HG03280 (cell line): Measurements from ENCODE around the gene KCNN3.

Experiments used
- ATAC-seq: cut with Tn5 transposase; IDR thresholded peaks from one replicate; pipeline ENCODE4 v1.9.1; 2021; ENCODE audit warnings: mild to moderate bottlenecking, moderate library complexity; ENCODE audit not compliant: unreplicated experiment

The KCNN3 gene

DNA sequence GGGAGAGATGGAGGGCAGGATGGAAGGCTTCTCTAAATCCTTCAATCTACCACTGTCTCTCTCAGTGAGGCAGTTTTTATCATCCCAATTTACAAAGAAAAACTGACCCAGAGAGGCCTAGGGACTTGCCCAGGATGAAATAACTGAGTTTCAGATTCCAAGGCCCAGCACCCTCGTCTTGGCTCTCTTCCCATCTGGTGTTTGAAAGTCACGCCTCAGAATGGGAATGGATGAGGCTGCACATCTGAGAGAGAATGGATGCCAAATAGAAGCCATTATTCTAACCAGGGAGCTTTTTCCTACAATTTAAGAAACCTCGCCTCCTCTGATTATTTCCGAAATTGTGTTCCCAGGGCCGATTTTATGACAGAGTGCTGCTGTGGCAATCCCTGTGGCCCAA, 10.6 kb upstream of the KCNN3 start:
- no peak for ATAC-seq

- ATAC-seq = no peak
Measured at GRCh38 chr1:154879038-154879421, 8.9 kb upstream of the KCNN3 start.

DNA sequence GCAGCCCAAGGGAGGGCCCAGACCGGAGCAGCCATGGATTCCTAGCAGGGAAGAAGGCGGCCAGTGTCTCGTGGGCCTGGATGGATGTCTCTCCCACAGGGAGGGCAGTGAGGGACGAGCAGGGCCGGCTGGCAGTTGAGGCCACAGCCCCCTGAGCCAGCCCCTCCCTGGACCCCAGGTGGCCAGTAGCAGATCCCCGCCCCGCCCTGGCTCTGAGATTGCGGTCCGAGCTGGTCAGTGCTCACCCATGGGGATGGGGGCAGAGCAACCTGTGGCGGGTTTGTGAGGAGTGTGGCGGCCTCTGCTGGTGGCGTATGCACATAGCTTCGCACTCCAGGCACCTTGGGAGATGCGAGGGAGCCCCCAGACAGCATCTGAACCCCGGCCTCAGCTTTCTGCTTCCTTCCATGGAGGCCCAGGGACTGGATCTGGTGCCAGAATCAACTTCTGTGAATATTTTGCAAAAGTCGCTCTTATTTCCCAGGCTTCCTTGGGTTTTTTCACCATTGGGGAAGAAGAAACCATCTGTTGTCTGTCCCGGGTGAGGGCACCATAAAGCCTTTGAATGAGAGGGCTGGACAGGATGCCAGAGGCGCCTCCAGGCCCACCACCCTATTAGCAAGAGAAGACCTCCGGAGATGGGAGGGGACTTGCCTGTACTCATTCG, 8.4 kb upstream of the KCNN3 start:
- peak; percentile 65 for ATAC-seq

DNA sequence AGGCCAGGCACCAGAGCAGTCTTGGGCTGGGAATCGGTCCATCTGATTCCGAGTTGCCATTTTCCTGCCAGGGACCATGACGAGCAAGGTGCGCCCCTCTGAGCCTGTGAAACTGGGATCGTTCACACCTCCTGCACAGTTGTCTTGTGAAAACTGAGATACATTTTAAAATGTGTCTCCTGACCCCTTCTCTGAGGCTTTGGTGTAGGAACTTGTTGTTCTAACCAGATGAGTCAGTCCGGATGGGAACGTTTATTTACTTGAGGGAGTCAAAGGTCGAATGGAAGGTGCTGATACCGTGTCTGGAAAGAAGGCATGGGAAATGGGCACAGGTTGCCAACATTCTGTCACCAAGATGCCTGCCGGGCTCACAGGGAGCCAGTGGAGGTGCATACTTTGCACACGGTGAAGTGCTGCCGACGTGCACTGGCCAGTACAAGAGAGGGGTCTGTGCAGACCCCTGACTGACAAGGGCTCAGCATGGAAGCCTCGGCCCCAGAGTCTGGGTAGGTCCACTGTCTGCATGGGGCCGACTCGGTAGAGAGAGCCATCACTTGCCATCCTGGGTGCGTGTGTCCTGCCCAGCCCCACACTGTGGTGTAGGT, 7.4 kb upstream of the KCNN3 start:
- ATAC-seq = no peak

GRCh38 chr1:154876842-154877369, 6.8 kb upstream of the KCNN3 start:
- no peak for ATAC-seq

GRCh38 chr1:154874465-154874864, 4.4 kb upstream of the KCNN3 start:
- no peak for ATAC-seq

GRCh38 chr1:154873321-154873950, 3.4 kb upstream of the KCNN3 start:
- no peak for ATAC-seq

DNA sequence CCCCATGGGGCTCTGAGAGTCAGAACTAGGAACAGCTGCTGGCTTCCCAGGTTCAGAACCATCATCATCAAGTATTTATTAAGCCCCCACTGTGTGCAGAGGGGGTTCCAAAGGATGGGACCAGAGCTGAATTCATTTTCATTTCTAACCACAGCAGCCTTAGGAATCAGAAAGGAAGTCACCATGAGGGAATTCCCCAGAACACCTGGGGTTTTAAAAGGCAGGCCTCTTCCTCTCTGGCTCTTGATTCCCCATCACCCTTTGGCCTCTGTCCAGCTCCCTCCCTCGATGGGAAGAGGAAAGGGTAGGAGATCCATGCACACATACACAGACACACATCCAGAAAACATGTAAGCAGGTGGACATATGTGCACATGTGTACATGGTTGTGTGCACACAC, 1.3 kb upstream of the KCNN3 start:
- no peak for ATAC-seq

GRCh38 chr1:154870734-154871133, 653 bp upstream of the KCNN3 start:
- no peak for ATAC-seq

DNA sequence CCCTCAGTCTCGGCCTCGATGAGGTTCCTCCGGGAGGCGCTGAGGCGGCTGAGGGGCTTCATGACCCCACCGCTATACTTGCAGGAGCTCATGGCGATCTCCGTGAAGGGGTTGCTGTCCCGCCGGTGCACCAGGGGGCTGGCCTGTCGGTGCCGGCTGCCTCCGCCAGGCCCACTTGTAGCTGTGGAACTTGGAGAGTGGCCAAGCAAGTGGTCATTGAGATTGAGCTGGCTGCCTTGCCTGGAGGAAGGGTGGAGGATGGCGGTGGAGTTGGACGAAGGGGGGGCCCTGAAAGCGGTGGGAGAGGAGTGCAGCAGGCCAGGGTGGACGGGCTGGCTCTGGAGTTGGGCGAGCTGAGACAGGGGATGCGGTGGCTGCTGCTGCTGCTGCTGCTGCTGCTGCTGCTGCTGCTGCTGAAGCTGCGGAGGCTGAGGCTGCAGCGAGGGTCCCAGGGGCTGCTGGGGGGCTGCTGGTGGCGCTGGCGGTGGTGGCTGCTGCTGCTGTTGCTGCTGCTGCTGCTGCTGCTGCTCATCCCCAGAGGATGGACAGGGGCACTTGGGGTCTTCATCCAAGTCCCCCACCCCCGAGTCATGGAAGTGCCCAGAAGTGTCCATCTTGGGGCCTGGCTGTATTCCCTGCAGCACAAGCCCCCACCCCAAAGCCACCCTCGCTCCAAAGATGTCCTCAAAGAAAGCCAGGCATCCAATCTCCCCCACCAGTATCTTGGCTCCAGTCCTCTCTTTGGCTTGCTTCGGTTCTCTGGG, 548 bp downstream of the KCNN3 start:
- ATAC-seq = no peak

- no peak for ATAC-seq
Measured at GRCh38 chr1:154867841-154868605, 2.1 kb downstream of the KCNN3 start.

GRCh38 chr1:154867064-154867825, 2.8 kb downstream of the KCNN3 start:
- ATAC-seq = no peak

DNA sequence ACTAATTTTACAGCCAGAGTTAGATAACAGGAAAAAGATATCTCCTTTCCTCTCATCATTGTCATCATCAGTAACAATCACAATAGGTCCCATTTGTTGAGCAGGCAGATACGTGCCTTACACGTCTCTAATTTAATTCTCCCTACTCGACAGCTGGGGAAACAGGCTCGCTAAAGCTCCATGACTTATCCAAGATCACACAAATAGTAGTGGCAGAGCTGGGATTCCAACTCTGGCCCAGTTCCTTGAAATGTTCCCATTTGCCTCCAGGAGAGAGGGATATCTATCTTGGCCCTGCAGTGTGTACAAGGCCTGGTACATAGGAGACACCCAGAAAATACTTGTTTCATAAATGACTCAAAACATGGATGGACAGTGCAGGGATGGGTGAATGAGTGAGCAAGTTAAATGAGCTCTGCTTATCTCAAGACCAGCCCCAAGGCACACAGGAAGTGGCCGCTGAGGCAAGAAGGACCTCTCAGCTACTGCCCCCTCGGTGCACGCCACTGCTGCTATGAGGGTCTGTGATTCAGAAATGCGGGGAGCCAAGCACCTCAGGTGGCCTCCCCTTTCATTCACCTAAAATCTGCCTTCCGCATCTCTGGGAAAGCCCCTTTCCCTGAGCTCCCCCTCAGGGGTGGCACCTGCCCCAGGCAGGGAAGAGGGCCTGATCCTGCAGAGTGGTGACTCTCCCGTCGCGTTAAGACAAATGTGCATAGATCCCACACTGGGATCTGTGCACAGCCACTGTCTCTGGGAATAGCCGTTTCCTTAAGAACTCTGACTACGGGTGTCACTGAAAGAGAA, 3.6 kb downstream of the KCNN3 start:
- ATAC-seq = no peak

DNA sequence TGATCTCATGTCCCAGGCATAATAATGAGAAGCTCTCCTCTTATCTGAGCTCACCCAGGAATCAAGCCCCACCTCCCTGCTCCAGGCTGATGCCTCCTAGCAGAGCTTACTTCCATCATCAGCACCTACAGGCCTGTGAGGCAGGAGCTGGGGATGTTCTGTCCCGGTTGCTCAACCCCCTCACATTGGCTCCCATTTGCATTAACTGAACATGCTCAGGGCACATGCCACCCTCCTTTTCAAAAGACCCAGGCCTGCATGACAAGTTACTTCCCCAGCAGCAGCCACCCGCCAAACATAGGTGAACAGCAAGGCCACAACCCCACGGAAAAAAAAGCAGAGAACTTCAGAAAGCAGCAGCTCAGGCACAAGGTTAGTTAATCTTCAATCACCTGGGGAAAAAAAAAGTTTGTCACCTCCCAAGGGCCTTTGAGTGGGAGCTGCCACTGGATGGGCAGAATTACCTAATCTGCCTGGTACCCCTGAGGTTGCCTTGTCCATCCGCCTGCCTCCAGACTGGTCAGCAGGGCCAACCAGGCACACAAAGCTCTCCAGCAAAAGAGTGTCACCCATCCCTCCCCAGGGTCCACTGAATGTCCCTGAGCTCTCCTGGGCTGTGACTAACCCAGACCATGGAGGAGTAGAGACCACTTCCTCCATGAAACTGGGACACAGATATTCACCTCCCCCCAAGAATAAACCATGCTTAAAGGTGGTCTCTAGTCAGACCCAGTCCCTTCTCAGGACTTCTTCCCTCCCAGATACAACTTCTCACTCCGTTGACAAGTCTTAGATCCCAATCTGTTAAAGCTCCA, 4.4 kb downstream of the KCNN3 start:
- ATAC-seq = no peak

DNA sequence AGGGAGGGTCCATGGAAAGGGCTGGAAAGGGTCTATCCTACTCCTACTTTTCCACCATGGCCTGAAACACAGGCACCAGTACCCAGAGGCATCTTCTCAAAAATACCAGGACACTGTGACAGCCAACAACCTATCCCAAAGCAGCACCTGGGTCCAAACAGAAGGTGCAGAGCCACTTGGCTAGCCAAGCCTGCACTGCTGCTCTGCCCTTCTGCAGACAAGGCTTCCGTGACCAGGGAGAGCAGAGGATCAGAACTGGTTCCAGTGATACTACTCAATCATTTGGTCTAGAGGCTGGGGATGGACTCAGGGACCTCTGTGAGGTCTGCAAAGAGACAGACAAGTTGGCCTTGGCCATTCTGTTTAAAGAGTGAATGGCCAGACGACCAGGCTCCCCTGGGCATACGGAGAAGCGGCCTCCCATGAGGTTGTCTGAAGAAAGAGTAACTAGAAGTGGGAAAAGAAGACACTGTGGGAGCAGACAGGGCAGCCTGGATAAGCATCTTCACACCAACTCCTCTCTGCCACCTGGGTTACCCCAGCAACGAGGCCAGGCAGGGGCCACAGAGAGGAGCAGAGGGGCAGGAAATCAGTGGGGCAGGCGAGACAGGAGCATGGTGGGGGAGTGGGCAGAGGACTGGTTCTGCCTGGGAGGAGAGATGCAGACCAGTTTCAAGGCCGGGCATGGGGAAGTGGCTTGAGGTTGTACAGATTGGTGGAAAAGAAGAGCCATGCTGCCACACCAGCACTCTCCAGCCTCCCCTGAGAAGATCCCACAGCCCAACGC, 5.7 kb downstream of the KCNN3 start:
- ATAC-seq = no peak

- ATAC-seq = no peak
Measured at GRCh38 chr1:154863315-154864174, 6.5 kb downstream of the KCNN3 start.

- no peak for ATAC-seq
Measured at GRCh38 chr1:154862907-154863306, 7.2 kb downstream of the KCNN3 start.
